NCI-H748 treated with DMSO at 0.1 percent for 48 hours (cell line): Measurements from ENCODE around the gene ZNF106.

Source experiments
- DNase-seq: peaks from one replicate; lab custom pipeline; 2025; lab: John Stamatoyannopoulos, UW

ZNF106 gene

GRCh38 chr15:42490671-42491538, at the start of gene ZNF106:
Gene ZNF106 (minus strand): TSS chr15:42491141. CDS start chr15:42472289, 18,852 bp downstream.
- DNase-seq: peak; percentile 60

- no peak for DNase-seq
These were observed 42.3 kb upstream of the ZNF106 start for GRCh38 chr15:42533246-42533645.

GRCh38 chr15:42528970-42529369, 38.0 kb upstream of the ZNF106 start:
- DNase-seq: no peak

- no peak for DNase-seq
These were observed 32.4 kb upstream of the ZNF106 start for GRCh38 chr15:42523331-42523730.

- no peak for DNase-seq
These were observed 20.1 kb upstream of the ZNF106 start for GRCh38 chr15:42511007-42511391.

- no peak for DNase-seq
These were observed 19.5 kb upstream of the ZNF106 start for GRCh38 chr15:42510258-42511006.

- DNase-seq: no peak
These were observed 17.3 kb upstream of the ZNF106 start for GRCh38 chr15:42508263-42508690.

GRCh38 chr15:42507514-42507913, 16.6 kb upstream of the ZNF106 start:
- no peak for DNase-seq

GRCh38 chr15:42504631-42505030, 13.7 kb upstream of the ZNF106 start:
- no peak for DNase-seq

GRCh38 chr15:42503825-42504224, 12.9 kb upstream of the ZNF106 start:
- no peak for DNase-seq

GRCh38 chr15:42502477-42502876, 11.5 kb upstream of the ZNF106 start:
- no peak for DNase-seq

- no peak for DNase-seq
These were observed 9.1 kb upstream of the ZNF106 start for GRCh38 chr15:42499858-42500609.

GRCh38 chr15:42498212-42499068, 7.5 kb upstream of the ZNF106 start:
- DNase-seq: no peak

- peak; percentile 71 for DNase-seq
These were observed 4.6 kb upstream of the ZNF106 start, which contains the start of gene SNAP23 for GRCh38 chr15:42495361-42496212. Gene SNAP23 (plus strand): TSS chr15:42495634. CDS start chr15:42511847, 16,213 bp downstream.

- no peak for DNase-seq
These were observed 4.0 kb upstream of the ZNF106 start for GRCh38 chr15:42494998-42495360.

GRCh38 chr15:42493679-42494078, 2.7 kb upstream of the ZNF106 start:
- no peak for DNase-seq

GRCh38 chr15:42491539-42492225, 741 bp upstream of the ZNF106 start:
- no peak for DNase-seq

GRCh38 chr15:42490291-42490670, 660 bp downstream of the ZNF106 start:
- no peak for DNase-seq

GRCh38 chr15:42483677-42484076, 7.3 kb downstream of the ZNF106 start:
- DNase-seq: no peak

GRCh38 chr15:42482701-42483100, 8.2 kb downstream of the ZNF106 start:
- no peak for DNase-seq
